HEK293T (cell line): ENCODE results near the gene NHS.

ENCODE experiments used
- ARNT ChIP-seq: fragments of 450-650 bp; IDR thresholded peaks from 2 replicates; pipeline ENCODE4 v1.6.1; 2017; ENCODE audit warnings: mild to moderate bottlenecking
- BHLHE40 ChIP-seq: fragments of 450-650 bp; IDR thresholded peaks from 2 replicates; pipeline ENCODE4 v1.6.1; 2016; ENCODE audit warnings: mild to moderate bottlenecking, moderate library complexity, borderline replicate concordance
- CTBP1 ChIP-seq: fragments of 450-650 bp; IDR thresholded peaks from 2 replicates; pipeline ENCODE4 v1.6.1; 2016; ENCODE audit warnings: borderline replicate concordance
- ELF4 ChIP-seq: fragments of 450-650 bp; IDR thresholded peaks from 2 replicates; pipeline ENCODE4 v1.6.1; 2017; ENCODE audit warnings: antibody characterized with exemption
- FOXA1 ChIP-seq: fragments of 450-650 bp; IDR thresholded peaks from 2 replicates; pipeline ENCODE4 v1.6.1; 2016; ENCODE audit warnings: mild to moderate bottlenecking
- FOXK2 ChIP-seq: fragments of 450-650 bp; IDR thresholded peaks from 2 replicates; pipeline ENCODE4 v1.6.1; 2016; ENCODE audit warnings: mild to moderate bottlenecking
- HDGF ChIP-seq: fragments of 450-650 bp; IDR thresholded peaks from 2 replicates; pipeline ENCODE4 v1.6.1; 2017; ENCODE audit warnings: antibody characterized with exemption, borderline replicate concordance
- L3MBTL2 ChIP-seq: fragments of 450-650 bp; conservative IDR thresholded peaks from 2 replicates; pipeline ENCODE4 v1.6.1; 2016; ENCODE audit warnings: mild to moderate bottlenecking
- PKNOX1 ChIP-seq: fragments of 450-650 bp; IDR thresholded peaks from 2 replicates; pipeline ENCODE4 v1.6.1; 2016
- SP1 ChIP-seq: fragments of 450-650 bp; IDR thresholded peaks from 2 replicates; pipeline ENCODE4 v1.6.1; 2017
- SUZ12 ChIP-seq: fragments of 450-650 bp; IDR thresholded peaks from 2 replicates; pipeline ENCODE4 v1.6.1; 2016; ENCODE audit warnings: mild to moderate bottlenecking
- ZNF384 ChIP-seq: fragments of 450-650 bp; IDR thresholded peaks from 2 replicates; pipeline ENCODE4 v1.6.1; 2016

- no peak for TF ChIP-seq FOXK2
- TF ChIP-seq SP1: no peak
- no peak for TF ChIP-seq BHLHE40
- no peak for TF ChIP-seq CTBP1
- TF ChIP-seq L3MBTL2: no peak
- no peak for TF ChIP-seq HDGF
- TF ChIP-seq SUZ12: no peak
- TF ChIP-seq ELF4: no peak
- TF ChIP-seq ZNF384: no peak
- no peak for TF ChIP-seq FOXA1
- TF ChIP-seq ARNT: no peak
- no peak for TF ChIP-seq PKNOX1
Measured at GRCh38 chrX:17697191-17697590, 322.2 kb downstream of the NHS start.
